ENCODE measurements around the gene GRIK4.

GRIK4 gene

DNA sequence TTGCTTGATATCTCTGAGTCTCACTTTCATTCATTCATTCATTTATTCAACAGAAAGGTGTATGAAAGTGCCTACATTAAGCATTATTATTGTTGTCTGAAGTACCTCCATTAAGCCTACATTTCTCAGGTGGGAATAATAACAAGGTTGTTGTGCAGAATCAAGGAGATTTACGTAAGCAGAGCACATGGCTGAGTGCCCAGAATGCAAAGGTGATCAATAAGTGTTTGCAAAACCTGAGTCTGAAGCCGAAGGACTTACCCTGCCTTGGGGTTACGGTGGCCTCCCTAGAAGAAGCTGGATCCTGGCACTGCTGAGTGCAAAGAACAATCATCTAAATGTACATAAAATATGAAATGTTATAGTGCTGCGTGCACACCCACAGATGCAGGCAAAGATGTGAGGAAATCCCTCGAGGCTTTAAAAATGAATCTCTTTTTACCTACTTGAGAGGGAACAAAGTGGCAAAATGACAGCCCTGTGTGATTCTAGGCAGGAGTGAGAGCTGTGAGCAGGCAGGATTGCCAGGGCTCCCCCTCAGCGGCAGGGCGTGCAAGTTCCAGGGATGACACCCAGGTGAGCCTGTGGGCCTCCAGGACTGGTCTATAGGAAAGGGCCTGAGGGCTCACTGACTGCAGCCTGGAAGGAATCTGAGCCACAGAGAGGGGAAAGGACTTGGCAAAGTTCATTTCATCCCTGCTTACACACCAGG, 379.2 kb downstream of the GRIK4 start:
- DNase-seq (ENCODE audit: low read depth) = no peak
- TF ChIP-seq, protein P1, sequence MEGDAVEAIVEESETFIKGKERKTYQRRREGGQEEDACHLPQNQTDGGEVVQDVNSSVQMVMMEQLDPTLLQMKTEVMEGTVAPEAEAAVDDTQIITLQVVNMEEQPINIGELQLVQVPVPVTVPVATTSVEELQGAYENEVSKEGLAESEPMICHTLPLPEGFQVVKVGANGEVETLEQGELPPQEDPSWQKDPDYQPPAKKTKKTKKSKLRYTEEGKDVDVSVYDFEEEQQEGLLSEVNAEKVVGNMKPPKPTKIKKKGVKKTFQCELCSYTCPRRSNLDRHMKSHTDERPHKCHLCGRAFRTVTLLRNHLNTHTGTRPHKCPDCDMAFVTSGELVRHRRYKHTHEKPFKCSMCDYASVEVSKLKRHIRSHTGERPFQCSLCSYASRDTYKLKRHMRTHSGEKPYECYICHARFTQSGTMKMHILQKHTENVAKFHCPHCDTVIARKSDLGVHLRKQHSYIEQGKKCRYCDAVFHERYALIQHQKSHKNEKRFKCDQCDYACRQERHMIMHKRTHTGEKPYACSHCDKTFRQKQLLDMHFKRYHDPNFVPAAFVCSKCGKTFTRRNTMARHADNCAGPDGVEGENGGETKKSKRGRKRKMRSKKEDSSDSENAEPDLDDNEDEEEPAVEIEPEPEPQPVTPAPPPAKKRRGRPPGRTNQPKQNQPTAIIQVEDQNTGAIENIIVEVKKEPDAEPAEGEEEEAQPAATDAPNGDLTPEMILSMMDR (conservative IDR thresholded peaks at IDR 0.05; ENCODE audit: low read depth, low read length) = no peak
- no peak overlapping the region for H3K4me3 ChIP-seq (ENCODE audit: low read depth, low read length)

DNA sequence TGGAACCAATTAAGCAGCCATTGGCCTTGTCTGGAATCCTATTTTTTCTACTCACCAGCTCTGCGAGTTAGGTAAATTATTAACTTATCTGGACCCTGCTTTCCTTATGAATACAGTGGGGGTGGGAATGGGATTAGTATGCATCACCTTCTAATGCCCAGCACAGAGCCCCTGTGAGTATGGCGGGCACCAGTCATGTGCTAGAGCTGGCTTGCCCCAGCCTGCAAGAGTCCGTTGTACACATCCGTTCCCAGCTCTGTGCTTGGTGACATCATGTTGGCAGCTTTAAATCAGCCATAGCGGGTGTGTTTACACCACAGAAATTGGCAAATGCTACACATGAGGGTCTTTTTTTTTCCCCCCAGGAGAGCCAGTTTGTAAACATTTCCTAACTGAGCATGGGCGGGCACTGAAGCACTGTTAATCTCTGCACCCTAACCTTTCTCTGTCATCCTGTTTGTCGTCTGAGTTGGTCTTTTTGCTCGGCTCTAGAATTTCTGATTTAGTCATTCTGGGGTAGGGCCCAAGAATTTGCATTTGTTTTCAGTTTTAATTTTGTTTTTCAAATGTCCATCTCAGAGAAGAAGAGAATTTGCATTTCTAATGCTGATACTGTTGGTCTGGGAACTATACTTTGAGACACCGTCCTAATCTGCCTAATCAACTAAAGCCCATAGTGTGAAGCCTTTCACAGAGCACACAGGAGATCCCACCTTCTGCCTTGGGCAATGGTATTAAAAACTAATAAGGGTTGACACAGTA, 382.1 kb downstream of the GRIK4 start:
- no peak overlapping the region for H3K4me3 ChIP-seq (ENCODE audit: low read depth, low read length)
- TF ChIP-seq, protein P1 (conservative IDR thresholded peaks at IDR 0.05; ENCODE audit: low read depth, low read length) = no peak
- DNase-seq (ENCODE audit: low read depth) = no peak

DNA sequence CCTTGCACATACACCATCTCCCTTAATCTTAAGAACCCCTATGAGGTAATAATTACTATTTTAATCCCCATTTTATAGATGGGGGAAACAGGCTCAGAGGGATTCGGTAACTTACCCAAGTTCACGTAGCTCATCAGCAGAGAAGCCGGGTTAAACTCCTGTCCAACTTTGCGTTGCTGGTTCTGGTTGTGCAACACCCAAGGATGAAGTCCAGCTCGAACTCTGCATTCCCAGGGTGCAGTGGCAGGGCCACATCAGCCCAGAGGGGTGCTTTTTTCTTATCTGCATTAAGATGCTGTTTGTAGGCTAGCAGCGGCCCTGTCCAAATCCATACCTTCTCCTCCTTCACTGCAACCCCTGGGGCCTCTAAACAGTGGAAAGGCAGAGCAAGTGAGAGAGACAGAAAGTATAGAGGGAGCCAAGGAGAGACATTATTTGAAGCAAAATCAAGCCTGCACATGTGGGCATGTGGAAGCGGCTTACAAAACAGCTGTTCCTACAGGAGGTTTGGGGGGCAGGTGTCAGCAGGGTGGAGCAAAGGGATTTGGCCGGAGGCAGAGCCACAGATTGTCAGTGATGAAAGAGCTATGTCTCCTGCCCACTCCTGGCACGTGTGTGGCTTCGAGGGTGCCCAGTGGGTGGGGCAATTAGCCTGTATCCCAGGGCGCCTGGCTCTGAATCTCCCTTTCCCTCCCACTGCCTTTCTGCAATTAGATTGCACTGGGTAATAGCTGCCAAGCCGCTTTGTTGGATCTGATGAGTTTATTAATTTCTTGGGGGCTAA, 382.8 kb downstream of the GRIK4 start:
- H3K4me3 ChIP-seq (ENCODE audit: low read depth, low read length) = no peak overlapping the region
- no peak for DNase-seq (ENCODE audit: low read depth)
- TF ChIP-seq, protein P1 (conservative IDR thresholded peaks at IDR 0.05; ENCODE audit: low read depth, low read length) = no peak

DNA sequence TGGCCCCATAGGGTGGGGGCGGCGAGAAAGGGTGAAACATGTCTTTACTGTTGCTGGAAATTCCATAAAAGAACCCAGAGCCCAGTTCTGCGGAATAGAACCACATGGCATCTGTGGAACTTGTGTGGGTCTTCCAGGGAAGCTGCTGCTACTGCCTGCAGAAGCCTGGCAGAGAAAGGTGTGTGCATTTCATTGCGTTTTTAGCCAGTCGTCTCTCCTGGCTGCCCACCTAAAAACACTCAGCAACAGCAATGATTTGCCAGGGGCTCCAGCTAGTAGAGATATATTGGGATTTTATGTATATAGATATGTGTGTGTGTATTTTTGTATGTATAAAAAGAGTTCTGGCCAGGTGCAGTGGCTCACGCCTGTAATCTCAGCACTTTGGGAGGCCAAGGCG, 385.1 kb downstream of the GRIK4 start:
- no peak overlapping the region for H3K4me3 ChIP-seq (ENCODE audit: low read depth, low read length)
- TF ChIP-seq, protein P1 (conservative IDR thresholded peaks at IDR 0.05; ENCODE audit: low read depth, low read length) = no peak
- DNase-seq (ENCODE audit: low read depth) = no peak

DNA sequence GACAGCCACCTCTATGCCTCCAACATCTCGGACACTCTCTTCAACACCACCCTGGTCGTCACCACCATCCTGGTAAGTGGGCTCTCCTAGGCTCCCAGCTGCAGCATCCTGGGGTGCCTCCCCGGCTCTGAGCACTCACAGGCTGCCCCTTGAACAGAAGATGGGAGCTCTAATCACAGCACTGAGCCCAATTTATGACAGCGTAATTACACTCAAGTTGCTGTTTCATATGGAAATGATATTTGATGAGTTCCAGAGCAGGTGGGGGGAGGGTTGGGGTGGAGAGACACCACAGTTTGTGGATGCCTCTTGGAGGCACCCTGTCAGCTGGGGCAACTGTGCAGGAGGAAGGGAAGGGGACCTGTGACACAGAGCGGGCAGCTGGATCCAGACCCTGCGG, 387.0 kb downstream of the GRIK4 start:
- TF ChIP-seq, protein P1 (conservative IDR thresholded peaks at IDR 0.05; ENCODE audit: low read depth, low read length) = no peak

DNA sequence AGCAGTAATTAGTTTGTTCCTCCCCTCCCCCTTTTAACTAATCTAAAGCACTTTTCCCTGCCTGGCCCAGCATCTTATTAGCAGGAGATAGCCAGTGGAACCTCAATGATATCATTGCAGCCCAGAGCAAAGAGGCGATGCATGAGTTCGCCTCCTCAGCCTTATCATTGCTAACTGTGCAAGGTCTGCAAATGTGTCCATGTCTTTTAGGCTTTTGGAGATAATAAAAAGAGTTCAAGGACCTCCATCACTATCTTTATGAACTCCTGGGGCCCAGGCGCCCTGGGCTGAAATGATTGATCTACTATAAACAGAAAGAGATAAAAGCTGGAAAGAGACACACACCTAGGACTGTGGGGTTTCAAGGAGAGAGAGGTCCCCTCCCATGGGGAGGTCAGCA, 388.2 kb downstream of the GRIK4 start:
- H3K4me3 ChIP-seq (ENCODE audit: low read depth, low read length) = no peak overlapping the region
- TF ChIP-seq, protein P1 (conservative IDR thresholded peaks at IDR 0.05; ENCODE audit: low read depth, low read length) = no peak
- DNase-seq (ENCODE audit: low read depth) = no peak

More for the DNA sequence above, 387.0 kb downstream of the GRIK4 start:
- H3K4me3 ChIP-seq (ENCODE audit: low read depth, low read length) = no peak overlapping the region
- DNase-seq (ENCODE audit: low read depth) = no peak

All from choroid plexus epithelial cell (primary cell).